ENCODE results near the gene CHIA. TPM values are rescaled to one million over a fixed set of nuclear protein-coding genes. Genes with fewer than 3 reads are reported as not detected.
"Not testable (repeated sequence)": the region's sequence is repeated elsewhere in the genome, so short reads cannot be mapped to it uniquely, and the experiment has no call there.

Gene CHIA
- total RNA-seq, 2 donors from 2014 or later = not detected

DNA sequence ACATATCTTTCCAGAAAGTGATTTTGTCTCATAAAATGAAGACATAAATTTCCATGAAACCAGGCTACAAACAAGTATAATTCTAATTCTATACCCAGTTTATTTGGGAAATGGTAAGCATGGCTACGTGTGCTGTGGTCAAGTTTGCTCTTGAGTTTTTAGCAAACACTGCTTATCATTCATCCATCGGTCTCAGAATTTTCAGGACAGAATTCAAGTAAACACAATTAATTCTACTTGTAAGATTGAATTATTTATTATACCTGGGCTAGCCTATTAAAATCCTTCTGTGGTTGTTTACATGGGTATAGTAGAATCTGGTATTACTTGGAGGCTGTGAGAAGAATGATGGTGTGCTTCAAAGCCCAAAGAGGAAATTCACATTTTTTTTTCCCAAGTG, 68.3 kb downstream of the CHIA start:
- peaks cover 7% of the 10 kb centered on the region for H3K4me1 Mint-ChIP-seq (ENCODE audit: low read depth)
- ATAC-seq (replicated peaks in 1 of 2) (no peak), DNase-seq (no peak)
- no peaks in the 10 kb centered on the region for H3K9me3 Mint-ChIP-seq
- H3K36me3 Mint-ChIP-seq (ENCODE audit: insufficient read depth in 2 of 2) = no peaks in the 10 kb centered on the region
- no peak overlapping the region for H3K4me3 Mint-ChIP-seq
- peaks cover 2% of the 10 kb centered on the region for H3K27me3 Mint-ChIP-seq (ENCODE audit: low read depth)
- no peak overlapping the region for H3K27ac Mint-ChIP-seq

DNA sequence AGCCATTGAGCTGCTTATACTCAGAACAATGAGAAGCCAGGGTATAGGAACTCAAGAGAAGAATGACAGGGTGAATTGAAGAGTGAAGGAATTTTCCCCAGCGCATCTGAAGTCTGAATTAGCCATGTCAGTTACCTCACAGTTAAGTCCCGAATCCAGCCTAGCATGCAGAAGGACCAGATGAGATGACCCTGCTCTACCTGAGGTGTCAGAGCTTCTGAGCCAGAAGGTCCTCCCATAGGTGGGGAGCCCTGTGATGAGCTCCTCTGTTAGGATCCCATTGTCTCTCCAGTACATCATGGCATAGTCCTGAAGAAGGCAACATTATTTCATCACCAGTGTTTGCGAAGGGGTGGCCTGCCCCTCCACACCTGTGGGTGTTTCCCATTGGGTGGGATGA, 68.7 kb downstream of the CHIA start:
- Mint-ChIP-seq H3K4me3 (no peak overlapping the region), H3K27me3 (ENCODE audit: low read depth) (peaks cover 7% of the 10 kb centered on the region), H3K4me1 (ENCODE audit: low read depth) (peaks cover 2% of the 10 kb centered on the region), H3K27ac (no peak overlapping the region), H3K36me3 (ENCODE audit: insufficient read depth in 2 of 2) (no peaks in the 10 kb centered on the region), H3K9me3 (no peaks in the 10 kb centered on the region)
- no peak for DNase-seq
- no peak for ATAC-seq (replicated peaks in 1 of 2)

DNA sequence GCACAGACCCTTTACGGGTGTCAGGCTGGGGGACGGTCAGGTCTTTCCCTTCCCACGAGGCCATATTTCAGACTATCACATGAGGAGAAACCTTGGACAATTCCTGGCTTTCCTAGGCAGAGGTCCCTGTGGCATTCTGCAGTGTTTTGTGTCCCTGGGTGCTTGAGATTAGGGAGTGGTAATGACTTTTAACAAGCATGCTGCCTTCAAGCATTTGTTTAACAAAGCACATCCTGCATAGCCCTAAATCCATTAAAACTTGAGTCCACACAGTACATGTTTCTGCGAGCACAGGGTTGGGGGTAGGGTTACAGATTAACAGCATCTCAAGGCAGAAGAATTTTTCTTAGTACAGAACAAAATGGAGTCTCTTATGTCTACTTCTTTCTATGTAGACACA, 69.6 kb downstream of the CHIA start:
- H3K36me3 Mint-ChIP-seq (ENCODE audit: insufficient read depth in 2 of 2); H3K9me3 Mint-ChIP-seq; ATAC-seq (replicated peaks in 1 of 2); H3K4me3 Mint-ChIP-seq; H3K4me1 Mint-ChIP-seq (ENCODE audit: low read depth); DNase-seq; H3K27ac Mint-ChIP-seq: not testable (repeated sequence)
- peaks cover 13% of the 10 kb centered on the region for H3K27me3 Mint-ChIP-seq (ENCODE audit: low read depth)

DNA sequence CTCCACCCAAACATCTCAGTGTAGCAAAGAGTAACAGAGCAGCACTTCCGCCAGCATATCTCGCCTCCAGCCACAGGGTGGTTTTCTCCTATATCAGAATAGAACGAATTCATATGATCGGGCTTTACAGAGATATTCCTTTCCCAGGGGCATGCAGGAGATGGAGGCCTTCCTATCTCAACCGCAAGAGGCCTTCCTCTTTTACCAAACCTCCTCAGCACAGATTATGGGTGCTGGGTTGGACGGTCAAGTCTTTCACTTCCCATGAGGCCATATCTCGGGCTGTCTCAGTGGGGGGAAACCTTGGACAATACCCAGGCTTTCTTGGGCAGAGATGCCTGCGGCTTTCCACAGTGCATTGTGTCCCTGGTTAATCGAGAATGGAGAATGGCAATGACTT, 71.1 kb downstream of the CHIA start:
- Mint-ChIP-seq H3K4me1 (ENCODE audit: low read depth) (peaks cover 5% of the 10 kb centered on the region), H3K36me3 (ENCODE audit: insufficient read depth in 2 of 2) (no peaks in the 10 kb centered on the region), H3K27ac (no peak overlapping the region), H3K9me3 (no peaks in the 10 kb centered on the region), H3K27me3 (ENCODE audit: low read depth) (peaks cover 21% of the 10 kb centered on the region), H3K4me3 (no peak overlapping the region)
- no peak for DNase-seq
- no peak for ATAC-seq (replicated peaks in 1 of 2)

DNA sequence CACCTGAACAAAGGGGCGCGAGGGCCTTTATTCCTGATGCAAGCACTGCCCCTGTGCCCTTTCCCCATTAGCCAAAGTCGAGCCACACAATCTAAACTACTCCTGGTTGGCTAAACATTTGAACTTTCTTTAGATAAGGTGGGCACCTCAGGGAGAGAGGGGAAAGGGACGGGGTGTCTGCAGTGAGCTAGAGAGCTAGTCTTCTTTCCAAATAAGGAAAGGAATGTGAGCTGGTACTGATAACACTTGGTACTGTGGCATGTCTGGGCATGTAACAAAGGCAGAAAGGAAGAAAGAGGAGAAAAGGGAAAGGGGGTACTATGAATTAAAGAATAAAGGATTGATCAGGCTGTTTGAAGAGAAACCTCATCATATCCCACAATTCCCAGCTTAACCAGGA, 74.0 kb downstream of the CHIA start:
- DNase-seq (no peak), ATAC-seq (replicated peaks in 1 of 2) (no peak)
- peaks cover 5% of the 10 kb centered on the region for H3K4me1 Mint-ChIP-seq (ENCODE audit: low read depth)
- H3K27me3 Mint-ChIP-seq (ENCODE audit: low read depth) = peaks cover 32% of the 10 kb centered on the region
- H3K36me3 Mint-ChIP-seq (ENCODE audit: insufficient read depth in 2 of 2) = no peaks in the 10 kb centered on the region
- H3K4me3 Mint-ChIP-seq = no peak overlapping the region
- H3K27ac Mint-ChIP-seq = no peak overlapping the region
- H3K9me3 Mint-ChIP-seq = no peaks in the 10 kb centered on the region

DNA sequence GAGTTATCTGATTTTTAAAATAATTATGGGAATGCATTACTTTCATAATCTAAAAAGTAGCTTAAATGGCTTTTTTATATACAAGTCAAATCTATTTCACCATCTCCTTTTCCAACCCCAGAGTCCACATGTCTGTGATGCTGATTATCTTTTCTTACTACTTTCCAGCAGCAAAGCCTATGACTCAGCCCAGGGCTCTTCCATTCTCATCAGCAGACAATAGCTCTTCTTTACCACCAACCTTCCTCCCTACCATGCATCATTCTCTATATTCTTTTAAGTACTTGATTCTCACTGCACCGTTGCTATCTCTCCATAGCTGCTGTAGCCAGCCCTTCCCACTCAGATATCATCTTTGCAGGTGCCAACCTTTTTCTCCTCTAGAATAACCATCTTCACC, 75.6 kb downstream of the CHIA start:
- Mint-ChIP-seq H3K27me3 (ENCODE audit: low read depth) (peaks cover 32% of the 10 kb centered on the region), H3K36me3 (ENCODE audit: insufficient read depth in 2 of 2) (no peaks in the 10 kb centered on the region), H3K4me3 (no peak overlapping the region), H3K4me1 (ENCODE audit: low read depth) (peaks cover 5% of the 10 kb centered on the region), H3K9me3 (no peaks in the 10 kb centered on the region), H3K27ac (no peak overlapping the region)
- ATAC-seq (replicated peaks in 1 of 2) (no peak), DNase-seq (no peak)

DNA sequence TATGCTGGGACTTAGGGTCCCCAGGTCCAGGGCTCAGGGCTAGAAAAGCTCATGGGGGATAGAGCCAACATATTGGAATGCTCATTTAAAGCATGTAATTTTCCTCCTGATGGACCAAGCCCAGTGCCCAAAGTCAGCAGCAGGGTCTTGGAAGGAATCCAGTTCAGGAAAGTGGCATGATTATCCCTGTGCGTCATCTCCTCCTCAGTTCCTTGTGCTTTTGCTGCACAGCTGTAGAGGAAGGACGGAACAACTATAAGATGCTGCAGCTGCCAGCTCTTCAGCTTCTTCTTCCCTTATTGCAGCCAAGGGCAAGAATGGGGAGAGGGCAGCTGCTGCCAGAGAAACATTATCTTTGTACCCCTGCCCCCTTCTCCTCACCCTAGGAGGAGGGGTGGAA, 78.5 kb downstream of the CHIA start:
- no peak for DNase-seq
- no peak overlapping the region for H3K27ac Mint-ChIP-seq
- no peak for ATAC-seq (replicated peaks in 1 of 2)
- no peaks in the 10 kb centered on the region for H3K9me3 Mint-ChIP-seq
- no peak overlapping the region for H3K4me3 Mint-ChIP-seq
- H3K27me3 Mint-ChIP-seq (ENCODE audit: low read depth) = peaks cover 32% of the 10 kb centered on the region
- no peaks in the 10 kb centered on the region for H3K36me3 Mint-ChIP-seq (ENCODE audit: insufficient read depth in 2 of 2)
- peaks cover 5% of the 10 kb centered on the region for H3K4me1 Mint-ChIP-seq (ENCODE audit: low read depth)

DNA sequence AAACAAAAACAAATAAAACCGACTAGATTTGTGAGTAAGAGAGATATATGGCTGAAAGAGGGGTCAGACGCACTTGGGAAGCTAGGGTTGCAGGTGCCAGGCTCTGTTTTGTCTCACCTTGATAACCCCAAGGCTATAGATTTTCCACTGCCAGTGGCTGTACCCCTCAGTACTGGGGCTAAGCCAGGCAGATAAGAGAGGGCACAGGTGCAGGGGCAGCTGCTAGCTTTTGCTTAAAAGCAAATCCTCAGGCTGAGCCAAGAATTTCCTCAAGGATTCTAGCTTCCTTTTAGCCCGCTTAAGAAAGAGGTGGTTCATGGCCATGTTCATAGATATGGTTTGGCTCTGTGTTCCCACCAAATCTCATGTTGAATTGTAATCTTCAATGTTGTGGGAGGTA, 79.0 kb downstream of the CHIA start:
- no peak for ATAC-seq (replicated peaks in 1 of 2)
- peaks cover 32% of the 10 kb centered on the region for H3K27me3 Mint-ChIP-seq (ENCODE audit: low read depth)
- H3K4me3 Mint-ChIP-seq = no peak overlapping the region

More for the DNA sequence above, 79.0 kb downstream of the CHIA start:
- DNase-seq = no peak
- Mint-ChIP-seq H3K36me3 (ENCODE audit: insufficient read depth in 2 of 2) (no peaks in the 10 kb centered on the region), H3K9me3 (no peaks in the 10 kb centered on the region), H3K27ac (no peak overlapping the region), H3K4me1 (ENCODE audit: low read depth) (peaks cover 3% of the 10 kb centered on the region)

Other genes with a start within 250 kb of the CHIA start
- gene DRAM2, start 150.8 kb upstream of the CHIA start, total RNA-seq = 10 to 100 TPM; 73.3 to 89.4 TPM
- gene CEPT1, start 150.6 kb upstream of the CHIA start, total RNA-seq = 10 to 100 TPM; 44.5 to 50.4 TPM
- gene DENND2D, start 90.2 kb upstream of the CHIA start, total RNA-seq = 100 to 1,000 TPM; 134 to 165 TPM
- gene CHI3L2, start 63.1 kb upstream of the CHIA start, total RNA-seq = 10 to 100 TPM in 1 of 2 donors, 1 to 10 TPM in 1; 9.0 to 10.6 TPM
- gene OVGP1, start 136.9 kb downstream of the CHIA start, total RNA-seq = 1 to 10 TPM; 5.1 to 7.2 TPM
- 10 to 100 TPM; 15.7 to 21.5 TPM for gene WDR77, start 158.4 kb downstream of the CHIA start, total RNA-seq
- 100 to 1,000 TPM; 203 to 245 TPM for gene ATP5PB, start 158.6 kb downstream of the CHIA start, total RNA-seq
- 10 to 100 TPM; 11.4 to 11.7 TPM for gene C1orf162, start 183.1 kb downstream of the CHIA start, total RNA-seq
- under 1 TPM in 1 of 2 donors, not detected in 1; 0.58 TPM for gene ADORA3, start 212.8 kb downstream of the CHIA start, total RNA-seq
- not detected for gene TMIGD3, start 212.8 kb downstream of the CHIA start, total RNA-seq